Measurements from ENCODE around the gene RAB30.

Gene RAB30

GRCh38 chr11:83071567-83072349 is at the start of gene RAB30:
Gene RAB30, minus strand, starts transcription at chr11:83071897. Its CDS starts 74,581 bp downstream, at chr11:82997316.
- peak; percentile 99 for DNase-seq (ENCODE audit: low read depth in 2 of 2)

- peak in 1 of 2 experiments; percentile 4 for DNase-seq (ENCODE audit: low read depth in 2 of 2)
Measured at GRCh38 chr11:83120327-83120726, 48.6 kb upstream of the RAB30 start.

- no peak for DNase-seq (ENCODE audit: low read depth in 2 of 2)
Measured at GRCh38 chr11:83119216-83119615, 47.5 kb upstream of the RAB30 start.

- no peak for DNase-seq (ENCODE audit: low read depth in 2 of 2)
Measured at GRCh38 chr11:83118814-83119213, 47.1 kb upstream of the RAB30 start.

DNA sequence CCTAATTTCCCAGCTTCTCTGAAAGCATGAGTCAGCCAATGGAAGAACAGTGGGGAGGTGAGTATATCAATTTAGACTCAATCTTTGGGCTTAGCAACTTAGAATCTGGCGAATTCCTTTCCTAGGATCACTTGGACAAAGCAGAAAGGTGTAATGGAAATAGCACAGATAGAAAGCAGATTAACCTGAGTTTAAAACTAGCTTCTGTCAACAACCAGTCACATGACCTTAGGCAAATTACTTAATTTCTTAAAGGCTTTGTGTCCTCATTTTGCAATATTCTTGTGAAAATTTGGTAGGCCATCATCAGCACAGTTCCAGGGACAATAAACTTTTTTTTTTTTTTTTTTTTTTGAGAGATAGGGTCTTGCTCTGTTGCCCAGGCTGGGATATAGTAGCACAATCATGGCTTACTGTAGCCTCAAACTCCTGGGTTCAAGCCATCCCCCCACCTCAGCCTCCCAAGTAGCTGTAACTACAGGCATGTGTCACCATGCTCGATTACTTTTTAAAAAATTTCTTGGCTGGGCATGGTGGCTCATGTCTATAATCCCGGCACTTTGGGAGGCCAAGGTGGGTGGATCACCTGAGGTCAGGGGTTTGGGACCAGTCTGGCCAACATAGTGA is 44.4 kb upstream of the RAB30 start:
- DNase-seq (ENCODE audit: low read depth in 2 of 2): no peak

GRCh38 chr11:83115551-83115950 is 43.9 kb upstream of the RAB30 start:
- no peak for DNase-seq (ENCODE audit: low read depth in 2 of 2)

DNA sequence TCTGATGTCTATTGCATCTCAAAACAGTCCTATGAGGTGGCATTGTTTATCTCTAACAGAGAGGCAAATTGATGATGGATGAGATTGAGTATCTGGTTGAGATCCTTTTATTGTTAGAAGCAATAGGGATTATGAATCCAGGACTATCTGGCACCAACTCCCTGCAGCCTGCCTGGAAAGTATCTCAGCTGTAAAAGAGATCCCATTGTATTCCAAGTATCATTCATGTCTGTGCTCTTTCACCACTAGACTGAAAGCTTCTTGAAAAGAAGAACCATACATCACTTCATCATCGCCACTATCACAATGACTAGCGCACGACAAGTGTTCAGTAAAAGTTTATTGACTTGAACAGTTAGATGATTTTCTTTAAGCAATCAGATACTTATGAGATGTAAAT is 43.3 kb upstream of the RAB30 start:
- DNase-seq (ENCODE audit: low read depth in 2 of 2): no peak

- DNase-seq (ENCODE audit: low read depth in 2 of 2): no peak
Measured at GRCh38 chr11:83112886-83113285, 41.2 kb upstream of the RAB30 start.

GRCh38 chr11:83105168-83105567 is 33.5 kb upstream of the RAB30 start:
- DNase-seq (ENCODE audit: low read depth in 2 of 2): no peak

- no peak for DNase-seq (ENCODE audit: low read depth in 2 of 2)
Measured at GRCh38 chr11:83102834-83103233, 31.1 kb upstream of the RAB30 start.

GRCh38 chr11:83097429-83098075 is 25.9 kb upstream of the RAB30 start:
- DNase-seq (ENCODE audit: low read depth in 2 of 2): no peak

- no peak for DNase-seq (ENCODE audit: low read depth in 2 of 2)
Measured at GRCh38 chr11:83093634-83094033, 21.9 kb upstream of the RAB30 start.

DNA sequence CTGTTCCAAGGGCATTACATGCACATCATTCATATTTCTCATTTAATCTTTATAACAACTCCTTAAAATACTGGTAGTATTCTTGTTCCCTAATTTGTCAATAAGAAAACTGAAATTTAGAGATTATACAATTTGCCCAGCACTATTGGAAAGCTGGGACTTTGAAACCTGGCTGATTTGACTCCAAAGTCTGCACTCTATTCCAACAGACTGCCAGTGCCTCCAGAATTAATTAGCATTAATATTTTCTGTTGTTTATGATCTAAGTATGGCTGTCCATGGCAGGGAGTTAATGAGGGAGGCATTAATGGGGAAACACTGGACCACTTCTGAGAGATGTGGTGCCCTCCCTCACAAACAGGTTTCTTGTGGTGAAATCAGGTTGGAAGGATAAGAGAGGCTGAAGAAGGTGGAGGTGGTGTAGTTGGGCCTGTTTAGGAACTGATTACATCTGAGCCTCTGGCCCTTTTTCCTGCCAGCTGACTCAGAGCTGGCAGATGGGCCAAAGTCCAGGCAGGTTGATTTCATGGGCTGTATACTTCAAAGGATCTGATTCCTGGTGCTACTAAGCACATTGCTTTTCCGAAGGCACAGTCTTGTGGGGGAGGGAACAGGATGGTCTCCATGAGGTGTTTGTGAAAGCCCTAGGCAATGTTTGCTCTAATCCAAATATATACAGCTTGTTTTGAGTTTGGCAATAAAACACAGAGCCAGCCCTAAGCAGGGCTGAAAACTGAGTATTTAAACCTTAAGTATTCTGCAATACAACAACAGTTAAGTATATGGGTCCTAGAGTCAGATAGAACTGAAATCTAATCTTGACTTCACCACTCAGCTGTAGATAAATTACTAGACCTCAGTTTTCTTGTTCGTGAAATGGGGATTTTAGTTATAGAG is 21.0 kb upstream of the RAB30 start:
- DNase-seq (ENCODE audit: low read depth in 2 of 2): no peak

DNA sequence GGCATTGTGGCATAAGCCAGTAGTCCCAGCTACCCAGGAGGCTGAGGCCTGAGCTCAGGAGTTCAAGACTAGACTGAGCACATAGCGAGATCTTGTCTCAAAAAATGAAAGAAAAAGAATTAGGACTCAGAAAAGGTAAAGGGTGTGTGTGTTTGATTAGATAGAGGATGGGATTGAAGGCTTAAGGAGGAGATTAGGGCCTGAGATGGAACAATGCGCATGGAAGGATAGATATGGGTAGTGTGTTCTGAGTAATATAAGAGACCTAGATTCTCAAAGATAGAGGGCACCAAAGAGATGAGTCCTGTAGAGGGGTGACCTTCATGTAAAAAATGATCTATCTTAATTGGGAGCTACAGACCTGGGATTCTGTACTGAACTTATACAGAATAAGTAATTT is 17.3 kb upstream of the RAB30 start:
- DNase-seq (ENCODE audit: low read depth in 2 of 2): no peak

DNA sequence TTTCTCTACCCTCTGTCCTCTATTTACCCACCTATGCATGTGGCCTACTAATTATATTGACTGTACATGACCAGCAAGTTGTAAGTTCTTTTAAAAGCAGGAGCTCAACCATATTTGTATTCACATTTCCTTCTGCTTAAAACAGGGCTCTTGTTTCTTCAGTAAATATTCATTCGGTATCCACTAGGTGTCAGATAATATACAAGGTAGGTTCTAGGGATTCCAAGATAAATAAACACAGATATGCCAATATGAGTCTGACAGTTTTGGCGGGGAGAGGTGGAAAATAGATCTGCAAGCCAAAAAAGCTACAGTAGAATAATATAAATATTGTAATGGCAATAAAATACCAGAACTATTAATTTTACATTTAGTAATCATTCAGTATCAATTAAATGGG is 15.3 kb upstream of the RAB30 start:
- no peak for DNase-seq (ENCODE audit: low read depth in 2 of 2)

DNA sequence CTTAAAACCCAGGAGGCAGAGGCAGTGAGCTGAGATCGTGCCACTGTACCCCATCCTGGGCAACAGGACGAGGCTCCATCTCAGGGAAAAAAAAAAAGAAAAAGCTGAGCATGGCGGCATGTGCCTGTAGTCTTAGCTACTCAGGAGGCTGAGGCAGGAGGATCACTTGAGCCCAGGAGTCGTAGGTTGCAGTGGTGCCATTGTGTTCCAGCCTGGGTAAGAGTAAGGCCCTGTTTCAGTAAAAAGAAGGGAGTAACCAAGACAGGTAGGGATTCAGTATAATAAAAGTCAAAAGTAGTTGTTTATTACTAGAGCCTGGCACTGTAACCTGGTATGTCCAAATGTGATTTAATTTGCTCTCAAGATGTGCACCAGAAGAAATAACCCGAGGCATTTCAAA is 8.1 kb upstream of the RAB30 start:
- no peak for DNase-seq (ENCODE audit: low read depth in 2 of 2)

DNA sequence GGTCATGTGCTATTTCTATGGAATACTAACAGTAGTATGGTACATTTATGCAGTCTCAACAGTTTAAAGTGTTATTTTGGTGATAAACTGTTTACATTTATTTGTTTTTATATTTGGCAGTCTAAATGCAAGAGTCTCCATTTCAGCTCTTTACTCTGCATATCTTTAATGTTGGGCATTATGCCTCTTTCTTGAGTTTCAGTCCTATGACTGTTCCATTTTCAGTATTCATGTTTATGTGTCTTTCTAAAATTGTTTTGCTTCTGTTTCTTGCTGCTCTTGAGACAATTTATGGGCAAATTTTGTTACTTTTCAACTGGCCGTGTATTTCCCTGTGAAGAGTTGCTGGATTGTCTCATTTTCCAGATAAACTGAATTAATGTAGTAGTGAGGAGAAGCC is 6.6 kb upstream of the RAB30 start:
- no peak for DNase-seq (ENCODE audit: low read depth in 2 of 2)

DNA sequence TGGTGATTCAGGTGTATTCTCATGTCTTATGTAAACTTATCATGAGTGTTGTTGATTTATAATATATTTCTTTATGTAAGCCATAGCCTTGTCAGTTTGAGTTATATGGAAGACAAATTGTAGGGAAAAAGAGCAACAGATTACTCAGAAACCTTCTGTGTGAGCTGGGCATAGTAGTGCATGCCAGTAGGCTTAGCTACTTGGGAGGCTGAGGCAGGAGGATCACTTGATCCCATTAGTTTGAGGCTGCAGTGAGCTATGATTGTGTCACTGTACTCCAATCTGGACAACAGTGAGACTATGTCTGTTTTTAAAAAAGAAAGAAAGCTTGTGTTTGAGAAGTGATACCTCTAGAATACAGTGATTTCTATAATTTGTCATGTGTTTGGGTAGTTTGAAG is 2.2 kb upstream of the RAB30 start:
- no peak for DNase-seq (ENCODE audit: low read depth in 2 of 2)

- no peak for DNase-seq (ENCODE audit: low read depth in 2 of 2)
Measured at GRCh38 chr11:83073258-83073657, 1.6 kb upstream of the RAB30 start.

DNA sequence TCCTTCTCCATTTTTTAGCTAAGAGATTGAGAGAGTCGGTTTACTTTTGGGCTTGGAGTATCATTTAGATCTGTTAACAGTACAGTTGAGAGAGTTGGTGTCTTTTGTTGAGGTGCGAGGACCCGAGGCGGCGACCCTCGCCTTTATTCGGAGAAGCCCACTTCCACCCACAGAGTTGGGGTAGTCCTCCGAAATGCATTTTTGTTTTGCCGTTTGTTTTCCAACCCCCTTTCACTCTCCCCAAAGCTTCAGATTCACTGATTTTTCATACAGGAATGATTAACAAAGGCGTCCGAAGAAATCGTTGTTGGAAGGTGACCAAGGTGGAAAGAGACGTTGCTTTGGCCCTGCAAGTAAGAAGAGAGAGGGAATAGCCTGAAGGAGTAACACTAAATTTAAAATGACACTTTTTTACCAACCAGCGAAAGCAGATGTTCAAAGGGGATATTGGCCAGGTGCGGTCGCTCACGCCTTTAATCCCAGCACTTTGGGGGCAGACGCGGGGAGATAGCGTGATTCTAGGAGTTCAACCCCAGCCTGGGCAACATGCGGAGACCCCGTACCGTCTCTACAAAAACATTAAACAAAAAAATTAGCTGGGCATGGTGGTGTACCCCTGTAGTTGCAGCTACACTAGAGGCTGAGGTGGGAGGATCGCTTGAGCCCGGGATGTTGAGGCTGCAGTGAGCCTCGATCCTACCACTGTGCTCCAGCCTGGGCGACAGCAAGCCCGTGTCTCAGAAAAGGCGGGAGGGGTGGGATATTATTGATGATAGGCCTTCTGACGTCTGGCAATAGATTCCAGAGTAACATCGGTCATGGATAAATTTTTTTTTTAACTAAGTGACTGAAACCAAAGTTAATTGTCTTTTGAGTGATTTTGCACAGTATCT is 899 bp upstream of the RAB30 start:
- DNase-seq (ENCODE audit: low read depth in 2 of 2): no peak

All from fibroblast of skin of left biceps (primary cell).